HCT116 (cell line): ENCODE results near the gene MMP12. TPM values are rescaled to one million over a fixed set of nuclear protein-coding genes. Genes with fewer than 3 reads are reported as not detected.

Experiments
- ATAC-seq: fragments of 200-7000 bp; cut with Tn5 transposase; 2 replicates; pipeline ENCODE4 v1.9.1; 2020; ENCODE audit warnings: mild to moderate bottlenecking, moderate library complexity
- BruUV-seq: library from RNA; stranded (reverse); fragments of 400-500 nt; replicated peaks from 2 replicates; lab custom pipeline; 2021; lab: Mats Ljungman, UMichigan
- CTCF ChIA-PET: fragments of 300-600 bp; sonication (Branson Sonifier 250); formaldehyde crosslinking; loops from one replicate; lab custom pipeline; 2021; ENCODE audit warnings: antibody characterized with exemption; lab: Charles Lee
- POLR2A ChIA-PET: fragments of 300-600, 350-600 bp; sonication (Branson Sonifier 250); formaldehyde crosslinking; loops from one replicate; lab custom pipeline; 2021; ENCODE audit warnings: antibody characterized with exemption; lab: Charles Lee
- RAD21 ChIA-PET, 2 experiments: fragments of 300-600 bp; sonication (Branson Sonifier 250); formaldehyde crosslinking; loops; one replicate each; lab custom pipeline; 2023; ENCODE audit warnings: low total read pairs in 2 of 2; ENCODE audit not compliant: uncharacterized antibody in 2 of 2, unreplicated experiment in 2 of 2, low non-redundant PET in 1 of 2; lab: Charles Lee
- DNase-seq: peaks from one replicate; pipeline ENCODE4 v3.0.0-alpha.2; 2010; ENCODE audit warnings: low read depth, low spot score
- H2AFZ ChIP-seq: fragments of 200-600 bp; shearing (Covaris generic), sonication (generic); 2 replicates; pipeline ENCODE4 v1.6.1; 2017; ENCODE audit warnings: low read depth, mixed run types, mixed read lengths, antibody characterized with exemption, low read length; ENCODE audit not compliant: poor library complexity, severe bottlenecking
- H3K27ac ChIP-seq: 2 replicates; pipeline ENCODE4 v1.5.1; 2012; ENCODE audit warnings: low read depth, low read length
- H3K27me3 ChIP-seq: fragments of 200-600 bp; sonication (generic); 2 replicates; pipeline ENCODE4 v1.6.1; 2016; ENCODE audit warnings: mixed run types, low read length, mixed read lengths; ENCODE audit not compliant: insufficient read depth
- H3K36me3 ChIP-seq, 2 experiments: fragments of 200-500 bp in 1 of 2; fragments of 200-600 bp in 1 of 2; sonication (Bioruptor generic) in 1 of 2; sonication (generic) in 1 of 2; 2 replicates each; pipeline versions ENCODE4 v1.5.1 to v1.6.1; 2014 to 2016; ENCODE audit warnings: low read length in 2 of 2, inconsistent platforms in 1 of 2, mixed read lengths in 1 of 2, mixed run types in 1 of 2; ENCODE audit not compliant: insufficient read depth in 2 of 2, control insufficient read depth in 1 of 2
- H3K4me1 ChIP-seq, 2 experiments: fragments of 200-600 bp in 1 of 2; sonication (generic) in 1 of 2; 2 replicates each; pipeline versions ENCODE4 v1.5.1 to v1.6.1; 2012 to 2017; ENCODE audit warnings: low read length in 2 of 2, inconsistent platforms in 1 of 2, mild to moderate bottlenecking in 1 of 2, mixed read lengths in 1 of 2, mixed run types in 1 of 2, moderate library complexity in 1 of 2; ENCODE audit not compliant: insufficient read depth in 2 of 2, control insufficient read depth in 1 of 2
- H3K4me2 ChIP-seq: fragments of 200-600 bp; sonication (generic); 2 replicates; pipeline ENCODE4 v1.6.1; 2017; ENCODE audit warnings: mixed run types, low read length, mixed read lengths
- H3K4me3 ChIP-seq, 2 experiments: fragments of 200-600 bp in 1 of 2; sonication (generic) in 1 of 2; replicated peaks in 1 of 2; 2 replicates each; pipeline ENCODE4 v1.5.1; 2011 to 2016; ENCODE audit warnings: low read length in 2 of 2, control low read depth in 1 of 2, low read depth in 1 of 2, mild to moderate bottlenecking in 1 of 2, mixed read lengths in 1 of 2, mixed run types in 1 of 2
- H3K79me2 ChIP-seq: fragments of 200-600 bp; sonication (generic); 2 replicates; pipeline ENCODE4 v1.6.1; 2017; ENCODE audit warnings: mild to moderate bottlenecking, mixed run types, low read length, moderate library complexity, mixed read lengths; ENCODE audit not compliant: insufficient read depth
- H3K9ac ChIP-seq: fragments of 200-600 bp; sonication (generic); 2 replicates; pipeline ENCODE4 v1.6.1; 2016; ENCODE audit warnings: low read length, mixed read lengths
- H3K9me2 ChIP-seq: fragments of 200-600 bp; sonication (generic), shearing (Covaris generic); 2 replicates; pipeline ENCODE4 v1.6.1; 2017; ENCODE audit warnings: mixed run types, mild to moderate bottlenecking, moderate library complexity; ENCODE audit not compliant: insufficient read depth
- H3K9me3 ChIP-seq, 2 experiments: fragments of 200-500 bp in 1 of 2; fragments of 200-600 bp in 1 of 2; sonication (Bioruptor generic) in 1 of 2; sonication (generic) in 1 of 2; 2 replicates each; pipeline ENCODE4 v1.6.1; 2014 to 2017; ENCODE audit warnings: low read length in 2 of 2, mixed read lengths in 2 of 2, inconsistent platforms in 1 of 2, low read depth in 1 of 2, mild to moderate bottlenecking in 1 of 2, mixed run types in 1 of 2, moderate library complexity in 1 of 2; ENCODE audit not compliant: control insufficient read depth in 1 of 2, insufficient read depth in 1 of 2
- H4K20me1 ChIP-seq: fragments of 200-600 bp; sonication (generic), shearing (Covaris generic); 2 replicates; pipeline ENCODE4 v1.6.1; 2017; ENCODE audit warnings: mixed run types, mild to moderate bottlenecking, moderate library complexity; ENCODE audit not compliant: insufficient read depth
- ATF3 ChIP-seq: IDR thresholded peaks from 2 replicates; pipeline ENCODE4 v1.6.1; 2012
- CBX3 ChIP-seq: IDR thresholded peaks from 2 replicates; pipeline ENCODE4 v1.6.1; 2012; ENCODE audit warnings: low read depth
- EGR1 ChIP-seq: IDR thresholded peaks from 2 replicates; pipeline ENCODE4 v1.6.1; 2012; ENCODE audit warnings: low read depth
- ELF1 ChIP-seq: IDR thresholded peaks from 2 replicates; pipeline ENCODE4 v1.6.1; 2012; ENCODE audit warnings: low read depth, borderline replicate concordance
- EZH2 ChIP-seq: fragments of 200-600 bp; sonication (generic); IDR thresholded peaks from 2 replicates; pipeline ENCODE4 v1.6.1; 2017; ENCODE audit warnings: antibody characterized with exemption, mixed run types
- EZH2phosphoT487 ChIP-seq: fragments of 200-600 bp; IDR thresholded peaks from 2 replicates; pipeline ENCODE4 v1.6.1; 2018; ENCODE audit warnings: antibody characterized with exemption, borderline replicate concordance
- FOSL1 ChIP-seq: IDR thresholded peaks from 2 replicates; pipeline ENCODE4 v1.6.1; 2012; ENCODE audit warnings: low read depth
- JUND ChIP-seq: IDR thresholded peaks from 2 replicates; pipeline ENCODE4 v1.6.1; 2012
- MAX ChIP-seq: IDR thresholded peaks from 2 replicates; pipeline ENCODE4 v1.6.1; 2012
- POLR2AphosphoS5 ChIP-seq: IDR thresholded peaks from 2 replicates; pipeline ENCODE4 v1.6.1; 2011; ENCODE audit warnings: mild to moderate bottlenecking, low read depth, low read length, moderate library complexity
- RAD21 ChIP-seq: IDR thresholded peaks from 2 replicates; pipeline ENCODE4 v1.6.1; 2012; ENCODE audit warnings: low read depth, mild to moderate bottlenecking
- REST ChIP-seq: IDR thresholded peaks from 2 replicates; pipeline ENCODE4 v1.6.1; 2012; ENCODE audit warnings: low read depth
- SRF ChIP-seq: IDR thresholded peaks from 2 replicates; pipeline ENCODE4 v1.6.1; 2012; ENCODE audit warnings: low read depth
- TCF7L2 ChIP-seq: IDR thresholded peaks from 2 replicates; pipeline ENCODE4 v1.7.0; 2011; ENCODE audit warnings: borderline replicate concordance, inconsistent platforms; ENCODE audit not compliant: insufficient read depth, insufficient read length; ENCODE audit errors: extremely low read depth
- YY1 ChIP-seq: IDR thresholded peaks from 2 replicates; pipeline ENCODE4 v1.6.1; 2011; ENCODE audit warnings: low read length, low read depth, moderate library complexity, mild to moderate bottlenecking; ENCODE audit not compliant: insufficient replicate concordance; ENCODE audit errors: extremely low read depth
- ZFX ChIP-seq: fragments of 450-650 bp; IDR thresholded peaks from 2 replicates; pipeline ENCODE4 v1.6.1; 2017
- ZNF274 ChIP-seq: fragments of 200-500 bp; sonication (Bioruptor generic); IDR thresholded peaks from 2 replicates; pipeline ENCODE4 v1.6.1; 2014; ENCODE audit warnings: mild to moderate bottlenecking, low read depth, low read length, inconsistent platforms
- intact Hi-C: fragments of 100-400 bp; cut with micrococcal nuclease; formaldehyde crosslinking; loops from 2 replicates; pipeline ENCODE4 v1.10.0; 2022
- total RNA-seq: library from RNA; stranded (reverse); gene quantifications from one replicate; pipeline ENCODE4 v1.2.1, GENCODE V29; 2021; ENCODE audit not compliant: unreplicated experiment

The MMP12 gene
- total RNA-seq, 1 experiment from 2014 or later = not detected

- no peak overlapping the region for H3K4me2 ChIP-seq
- no peaks in the 10 kb centered on the region for H3K9me2 ChIP-seq
- DNase-seq (no peak), ATAC-seq (no peak)
- no peak overlapping the region for H3K4me3 ChIP-seq
- no peaks in the 10 kb centered on the region for H3K4me1 ChIP-seq
- no peaks in the 10 kb centered on the region for H4K20me1 ChIP-seq
- H2AFZ ChIP-seq = no peak overlapping the region
- no peak overlapping the region for H3K9ac ChIP-seq
- CTCF ChIA-PET = no interaction called here
- RAD21 ChIA-PET = no interaction called here
- no peaks in the 10 kb centered on the region for H3K9me3 ChIP-seq
- intact Hi-C loops = no loop called here
- TF ChIP-seq ZNF274 (no peak), MAX (no peak), CBX3 (no peak), EGR1 (no peak)
- no peaks in the 10 kb centered on the region for H3K36me3 ChIP-seq
- H3K79me2 ChIP-seq = no peaks in the 10 kb centered on the region
- H3K27me3 ChIP-seq = no peaks in the 10 kb centered on the region
- no TSS peak for BruUV-seq
- no peak overlapping the region for H3K27ac ChIP-seq
- POLR2A ChIA-PET = no interaction called here
Measured at GRCh38 chr11:102837646-102838045, 37.1 kb downstream of the MMP12 start.

GRCh38 chr11:102837156-102837555, 37.6 kb downstream of the MMP12 start:
- intact Hi-C loops = no loop called here
- H3K9me2 ChIP-seq = no peaks in the 10 kb centered on the region
- BruUV-seq = no TSS peak
- no peak overlapping the region for H3K4me2 ChIP-seq
- ChIA-PET RAD21 (no interaction called here), POLR2A (no interaction called here), CTCF (no interaction called here)
- no peak overlapping the region for H2AFZ ChIP-seq
- no peaks in the 10 kb centered on the region for H3K79me2 ChIP-seq
- no peak overlapping the region for H3K4me3 ChIP-seq
- no peak for ATAC-seq
- no peaks in the 10 kb centered on the region for H4K20me1 ChIP-seq
- DNase-seq = no peak
- H3K27me3 ChIP-seq = no peaks in the 10 kb centered on the region
- no peaks in the 10 kb centered on the region for H3K9me3 ChIP-seq
- H3K9ac ChIP-seq = no peak overlapping the region
- no peaks in the 10 kb centered on the region for H3K4me1 ChIP-seq
- no peak overlapping the region for H3K27ac ChIP-seq
- no peaks in the 10 kb centered on the region for H3K36me3 ChIP-seq
- TF ChIP-seq JUND (no peak), YY1 (no peak), FOSL1 (no peak), POLR2AphosphoS5 (no peak), EGR1 (no peak), ATF3 (no peak), MAX (no peak), RAD21 (no peak), EZH2phosphoT487 (no peak), REST (no peak), SRF (no peak), ELF1 (no peak), ZNF274 (no peak), ZFX (no peak), CBX3 (no peak), TCF7L2 (no peak), EZH2 (no peak)
